Loucy (cell line): ENCODE results near the gene MOB3B.

Experiments
- CTCF ChIP-seq: fragments of 200-600 bp; sonication (generic); conservative IDR thresholded peaks from 2 replicates; pipeline ENCODE4 v1.5.1; 2014; ENCODE audit warnings: mild to moderate bottlenecking, antibody characterized with exemption, low read length
- EZH2phosphoT487 ChIP-seq: fragments of 200-600 bp; IDR thresholded peaks from 2 replicates; pipeline ENCODE4 v1.6.1; 2018; ENCODE audit warnings: antibody characterized with exemption, mild to moderate bottlenecking, moderate library complexity, borderline replicate concordance

- TF ChIP-seq CTCF: no peak
- no peak for TF ChIP-seq EZH2phosphoT487
Measured at GRCh38 chr9:27280249-27280648, 249.4 kb downstream of the MOB3B start.
